ENCODE data around the gene EEIG2. TPM values are rescaled to one million over a fixed set of nuclear protein-coding genes. Genes with fewer than 3 reads are reported as not detected.

EEIG2 gene
- total RNA-seq, 1 donor, result 23.7 TPM

GRCh38 chr1:108569097-108569728, 9.3 kb downstream of the EEIG2 start:
- DNase-seq (ENCODE audit: low read depth), result no peak
- TF ChIP-seq CTCF (IDR thresholded peaks at IDR 0.05; ENCODE audit: insufficient read depth, low read depth, low read length), result no peak
- H3K4me3 ChIP-seq (ENCODE audit: low read depth, low read length), result no peak overlapping the region

GRCh38 chr1:108570128-108570527, 10.2 kb downstream of the EEIG2 start:
- H3K4me3 ChIP-seq (ENCODE audit: low read depth, low read length), result no peak overlapping the region
- peak; percentile 27 for DNase-seq (ENCODE audit: low read depth)
- peak; percentile 65 for TF ChIP-seq CTCF (IDR thresholded peaks at IDR 0.05; ENCODE audit: insufficient read depth, low read depth, low read length)

GRCh38 chr1:108570998-108571401, 11.1 kb downstream of the EEIG2 start:
- TF ChIP-seq CTCF (IDR thresholded peaks at IDR 0.05; ENCODE audit: insufficient read depth, low read depth, low read length), result no peak
- H3K4me3 ChIP-seq (ENCODE audit: low read depth, low read length), result no peak overlapping the region
- no peak for DNase-seq (ENCODE audit: low read depth)

- DNase-seq (ENCODE audit: low read depth), result no peak
- H3K4me3 ChIP-seq (ENCODE audit: low read depth, low read length), result no peak overlapping the region
- TF ChIP-seq CTCF (IDR thresholded peaks at IDR 0.05; ENCODE audit: insufficient read depth, low read depth, low read length), result no peak
These were observed 12.3 kb downstream of the EEIG2 start for GRCh38 chr1:108572182-108572581.

GRCh38 chr1:108573183-108573582, 13.3 kb downstream of the EEIG2 start:
- no peak for DNase-seq (ENCODE audit: low read depth)
- H3K4me3 ChIP-seq (ENCODE audit: low read depth, low read length), result no peak overlapping the region
- TF ChIP-seq CTCF (IDR thresholded peaks at IDR 0.05; ENCODE audit: insufficient read depth, low read depth, low read length), result no peak

- no peak for DNase-seq (ENCODE audit: low read depth)
- no peak overlapping the region for H3K4me3 ChIP-seq (ENCODE audit: low read depth, low read length)
- TF ChIP-seq CTCF (IDR thresholded peaks at IDR 0.05; ENCODE audit: insufficient read depth, low read depth, low read length), result no peak
These were observed 14.1 kb downstream of the EEIG2 start for GRCh38 chr1:108574008-108574407.

GRCh38 chr1:108575375-108575774, 15.5 kb downstream of the EEIG2 start:
- no peak overlapping the region for H3K4me3 ChIP-seq (ENCODE audit: low read depth, low read length)
- no peak for TF ChIP-seq CTCF (IDR thresholded peaks at IDR 0.05; ENCODE audit: insufficient read depth, low read depth, low read length)
- DNase-seq (ENCODE audit: low read depth), result no peak

All from fibroblast of villous mesenchyme (primary cell).